GM12878 (cell line): ENCODE results near the gene HSPA1A.
"Not testable (repeated sequence)": the region's sequence is repeated elsewhere in the genome, so short reads cannot be mapped to it uniquely, and the experiment has no call there.

Source experiments
- DPF2 ChIP-seq: fragments of 450-650 bp; IDR thresholded peaks from 2 replicates; pipeline ENCODE4 v1.6.1; 2017; ENCODE audit warnings: mild to moderate bottlenecking
- EED ChIP-seq: sonication (generic); IDR thresholded peaks from 2 replicates; pipeline ENCODE4 v1.6.1; 2016; ENCODE audit warnings: antibody characterized with exemption, low read depth
- NFIC ChIP-seq: IDR thresholded peaks from 2 replicates; pipeline ENCODE4 v1.6.1; 2012; ENCODE audit warnings: low read depth, mild to moderate bottlenecking, inconsistent platforms, low read length, moderate library complexity

GRCh38 chr6:31793927-31794245 is 21.5 kb upstream of the HSPA1A start:
- not testable (repeated sequence) for TF ChIP-seq DPF2, EED, NFIC
